Right ventricle myocardium superior (tissue), 1 donor: ENCODE measurements around the gene AGO1. TPM values are rescaled to one million over a fixed set of nuclear protein-coding genes. Genes with fewer than 3 reads are reported as not detected.
A peak's percentile ranks its signal among the peaks of the same experiment; 100 is the strongest.

Experiments used
- ATAC-seq: fragments of 200-7000 bp; cut with Tn5 transposase; one replicate; pipeline ENCODE4 v1.9.1; 2020; ENCODE audit warnings: mild to moderate bottlenecking; ENCODE audit not compliant: poor library complexity
- DNase-seq: peaks from one replicate; pipeline ENCODE4 v3.0.0-alpha.2; 2020
- intact Hi-C: fragments of 100-400 bp; cut with DNase I; formaldehyde crosslinking; loops from one replicate; pipeline ENCODE4 v1.11.2; 2022
- long read RNA-seq: library from polyadenylated mRNA; unstranded; transcript quantifications from one replicate; pipeline ENCODE4 v2.0.0, GENCODE V29; 2021
- total RNA-seq: library from RNA; stranded (reverse); fragmentation: NEBNext Ultra II Directional; extraction: Animal tissue kit (Norgen Biotek cat#: 25700); gene quantifications from one replicate; pipeline ENCODE4 v1.2.1, GENCODE V29; 2021
- donor health status: DM: no; HTN: yes; CAD: no; lungs with severe emphysema.

The AGO1 gene
- total RNA-seq = 17.5 TPM
- long read RNA-seq, partial matches to known transcripts = 0 of 12 reads
- long read RNA-seq, other reads (novel, unspliced or antisense) = 12 of 12 reads

DNA sequence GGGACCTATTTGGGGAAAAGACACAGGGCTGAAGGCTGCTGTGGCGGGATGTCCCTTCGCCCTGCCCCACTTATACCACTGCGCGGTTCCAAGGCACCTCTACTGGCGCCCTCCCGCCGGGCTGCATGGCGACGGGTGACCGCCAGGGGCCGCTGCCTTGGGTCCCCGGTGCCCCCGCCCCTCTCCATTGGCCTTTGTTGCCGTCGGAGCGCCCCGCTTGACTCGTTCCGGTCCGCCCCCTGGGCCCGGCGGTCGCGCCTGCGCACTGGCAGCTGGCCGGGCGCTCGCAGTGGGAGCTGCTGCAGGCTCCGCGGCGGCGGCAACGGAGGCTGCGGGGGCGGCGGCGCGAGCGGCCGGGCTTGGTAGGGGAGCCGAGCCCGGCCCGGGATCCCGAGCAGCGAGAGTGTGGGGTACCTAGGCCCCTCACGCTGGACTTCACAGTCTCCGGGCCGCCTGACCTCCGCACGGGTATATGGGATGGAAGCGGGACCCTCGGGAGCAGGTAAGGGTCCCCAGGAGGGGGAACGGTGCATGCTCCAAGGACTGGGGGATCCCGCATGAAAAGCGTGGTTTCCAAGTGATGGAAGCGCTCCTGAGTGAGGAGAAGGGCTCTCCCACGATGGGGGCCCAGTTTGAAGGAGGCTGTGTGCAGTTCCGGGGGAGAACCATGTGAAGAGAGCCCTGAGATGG lies at the start of gene AGO1:
Gene AGO1, plus strand, starts transcription at position 265 of the 690 bp plus-strand sequence. Its CDS starts 213 bp downstream, at position 478.
- DNase-seq (peak; percentile 97), ATAC-seq (peak; percentile 99)
- intact Hi-C loops = no loop called here

GRCh38 chr1:35833395-35833794 lies 49.6 kb upstream of the AGO1 start:
- intact Hi-C loops = no loop called here
- ATAC-seq (no peak), DNase-seq (no peak)

DNA sequence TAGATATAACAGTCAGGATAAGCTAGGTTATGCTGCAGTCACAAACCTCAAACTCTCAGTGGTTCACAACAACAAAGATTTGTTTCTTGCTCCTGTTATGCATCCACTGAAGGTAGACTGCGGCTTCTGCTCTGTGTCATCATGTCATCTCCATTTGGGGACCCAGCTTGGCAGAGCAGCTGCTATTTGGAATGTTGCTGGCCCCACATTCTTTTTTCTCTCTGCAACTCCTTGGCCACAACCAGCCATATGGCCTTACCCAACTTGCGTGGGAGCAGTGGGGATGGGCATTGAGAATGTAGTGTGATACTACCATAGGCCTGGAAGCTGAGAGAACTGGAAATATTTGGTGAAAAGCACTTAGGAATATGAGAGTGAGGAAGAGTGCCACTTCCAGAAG lies 48.8 kb upstream of the AGO1 start:
- DNase-seq (no peak), ATAC-seq (no peak)
- intact Hi-C loops = no loop called here

DNA sequence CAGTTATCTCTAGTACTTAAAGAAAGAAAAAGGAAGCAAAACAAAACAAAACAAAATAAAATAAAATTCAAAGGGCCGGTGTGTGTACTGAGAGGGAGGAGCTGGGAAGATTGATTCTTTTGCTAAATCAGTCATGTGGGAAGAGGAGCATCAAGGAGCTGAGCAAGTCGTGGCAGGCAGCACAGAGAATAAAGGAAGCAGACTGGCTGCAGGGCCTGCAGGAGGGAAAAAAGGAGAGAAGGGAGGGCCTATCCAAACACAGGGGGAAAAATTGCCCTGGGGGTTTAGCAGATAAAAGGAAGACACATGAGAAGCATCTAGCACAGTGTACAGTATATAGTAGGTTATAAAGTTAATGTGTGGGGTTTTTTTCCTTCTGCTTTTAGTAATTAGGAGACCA lies 47.6 kb upstream of the AGO1 start:
- ATAC-seq (no peak), DNase-seq (no peak)
- intact Hi-C loops = no loop called here

DNA sequence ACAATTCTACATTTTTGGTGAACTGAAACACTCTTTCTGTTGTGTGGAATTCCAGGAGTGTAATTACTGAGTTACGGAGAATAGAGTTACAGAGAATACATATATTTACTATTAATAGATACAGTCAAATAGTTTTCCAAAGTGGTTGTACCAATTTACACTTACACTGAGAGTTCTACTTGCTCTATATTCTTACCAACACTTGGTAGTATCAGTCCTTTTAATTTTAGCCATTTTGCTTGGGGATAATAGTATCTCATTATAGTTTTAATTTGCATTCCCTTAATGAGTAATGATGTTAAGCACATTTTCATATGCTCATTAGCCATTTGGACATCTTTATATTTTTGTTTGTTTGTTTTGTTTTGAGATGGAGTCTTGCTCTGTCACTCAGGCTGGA lies 46.3 kb upstream of the AGO1 start:
- DNase-seq = no peak
- intact Hi-C loops = no loop called here

DNA sequence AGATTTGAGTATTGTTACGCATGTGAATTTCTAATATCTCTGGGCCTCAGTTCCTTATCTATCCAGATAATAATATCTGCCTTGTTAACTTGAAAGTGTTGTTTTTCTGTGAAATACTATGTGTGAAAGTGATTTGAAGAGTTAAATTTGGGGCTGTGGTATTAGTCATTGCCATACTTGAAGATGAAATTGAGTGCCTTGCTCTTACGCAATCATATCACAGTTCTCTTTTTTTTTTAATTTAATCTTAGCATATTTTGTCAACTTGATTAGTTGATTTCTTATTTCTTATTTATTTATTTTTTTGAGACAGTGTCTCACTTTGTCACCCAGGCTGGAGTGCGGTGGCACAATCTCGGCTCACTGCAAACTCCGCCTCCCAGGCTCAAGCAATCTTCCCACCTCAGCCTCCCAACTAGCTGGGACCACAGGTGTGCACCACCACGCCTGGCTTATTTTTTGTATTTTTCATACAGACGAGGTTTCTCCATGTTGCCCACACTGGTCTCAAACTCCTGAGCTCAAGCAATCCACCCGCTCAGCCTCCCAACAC lies 44.2 kb upstream of the AGO1 start:
- no peak for DNase-seq
- no peak for ATAC-seq
- intact Hi-C loops = no loop called here

More for the DNA sequence above, 46.3 kb upstream of the AGO1 start:
- ATAC-seq = no peak

DNA sequence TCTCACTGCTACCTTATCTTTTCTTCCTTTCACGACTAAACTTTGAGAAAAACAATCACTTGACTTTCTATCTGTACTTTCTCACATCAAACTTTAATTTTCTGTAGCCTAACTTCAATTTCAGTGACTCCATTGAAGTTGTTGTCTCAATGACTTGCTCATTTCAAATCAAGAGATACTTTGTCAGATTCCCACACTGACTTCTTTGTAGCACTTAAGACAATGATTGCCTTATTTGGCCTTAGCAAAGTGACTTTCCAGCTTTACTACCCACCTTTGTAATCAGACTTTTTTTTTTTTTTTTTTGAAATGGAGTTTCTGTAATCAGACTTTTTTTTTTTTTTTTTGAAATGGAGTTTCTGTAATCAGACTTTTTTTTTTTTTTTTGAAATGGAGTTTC lies 38.2 kb upstream of the AGO1 start:
- intact Hi-C loops = no loop called here

GRCh38 chr1:35845766-35846165 lies 37.2 kb upstream of the AGO1 start:
- intact Hi-C loops = no loop called here
- ATAC-seq = peak; percentile 39
- DNase-seq = no peak

More for the DNA sequence above, 38.2 kb upstream of the AGO1 start:
- ATAC-seq (no peak), DNase-seq (no peak)

DNA sequence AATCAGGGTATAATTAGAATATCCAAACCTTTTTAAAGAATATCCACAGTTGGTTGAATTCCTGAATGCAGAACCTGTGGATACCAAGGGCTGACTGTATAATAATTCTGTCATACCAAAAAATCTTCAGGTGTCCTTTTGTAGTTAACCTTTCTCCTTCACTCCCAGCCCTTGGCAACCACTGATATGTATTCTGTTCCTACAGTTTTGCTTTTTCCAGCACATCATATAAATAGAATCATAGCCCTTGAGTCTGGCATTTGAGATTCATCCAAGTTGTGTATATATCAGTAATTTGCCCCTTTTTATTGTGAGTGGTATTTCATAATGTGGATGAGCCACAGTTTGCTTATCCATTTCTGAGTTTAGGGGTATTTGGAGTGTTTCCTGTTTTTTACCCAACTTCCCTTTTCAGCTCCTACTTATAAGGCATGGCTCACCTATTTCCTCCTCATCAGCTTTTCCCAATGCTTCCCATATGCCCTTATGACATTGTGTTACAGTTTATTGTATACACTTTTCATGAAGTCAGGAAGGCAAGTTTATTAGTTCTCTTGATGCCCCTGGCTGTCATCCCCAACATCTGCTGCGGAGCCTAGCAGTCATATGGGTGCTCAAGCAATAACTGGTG lies 35.0 kb upstream of the AGO1 start:
- intact Hi-C loops = no loop called here
- ATAC-seq = peak; percentile 47
- no peak for DNase-seq

- no peak for ATAC-seq
- intact Hi-C loops = no loop called here
- no peak for DNase-seq
These were observed 33.0 kb upstream of the AGO1 start for GRCh38 chr1:35850051-35850450.

DNA sequence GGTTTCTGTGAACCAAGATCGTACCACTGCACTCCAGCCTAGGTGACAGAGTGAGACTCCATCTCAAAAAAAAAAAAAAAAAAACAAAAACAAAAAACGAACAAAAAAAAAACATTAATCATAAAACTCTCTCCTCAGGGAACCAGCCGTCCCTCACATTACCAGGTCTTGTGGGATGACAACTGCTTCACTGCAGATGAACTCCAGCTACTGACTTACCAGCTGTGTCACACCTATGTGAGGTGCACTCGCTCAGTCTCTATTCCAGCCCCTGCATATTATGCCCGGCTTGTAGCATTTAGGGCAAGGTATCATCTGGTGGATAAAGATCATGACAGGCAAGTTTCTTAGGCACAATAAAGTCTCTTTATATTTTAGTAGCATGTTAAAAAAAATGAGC lies 32.3 kb upstream of the AGO1 start:
- ATAC-seq (no peak), DNase-seq (no peak)
- intact Hi-C loops = no loop called here

- ATAC-seq = peak; percentile 73
- intact Hi-C loops = no loop called here
- no peak for DNase-seq
These were observed 31.7 kb upstream of the AGO1 start for GRCh38 chr1:35851132-35851869.

DNA sequence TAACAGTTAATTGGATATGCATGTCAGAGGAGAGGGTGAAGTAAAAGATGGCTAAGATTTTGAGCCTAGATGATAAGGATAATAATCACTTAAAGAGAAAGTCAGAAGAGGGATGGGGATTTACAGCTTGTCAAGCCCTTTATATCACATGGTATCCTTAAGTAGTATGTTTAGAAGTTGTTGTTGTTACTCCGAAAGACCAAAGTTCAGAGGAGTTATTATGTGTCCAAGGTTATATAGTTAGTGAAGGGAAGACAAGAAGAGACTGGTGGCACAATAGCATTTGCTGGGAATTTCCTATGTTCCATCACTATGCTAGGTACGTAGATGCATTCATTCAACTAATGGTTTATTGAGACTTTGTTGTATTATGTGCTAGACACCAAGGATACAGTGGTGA lies 30.8 kb upstream of the AGO1 start:
- ATAC-seq = no peak
- intact Hi-C loops = no loop called here
- DNase-seq = no peak

- intact Hi-C loops = no loop called here
- no peak for ATAC-seq
- DNase-seq = no peak
These were observed 27.9 kb upstream of the AGO1 start for GRCh38 chr1:35854989-35855700.

DNA sequence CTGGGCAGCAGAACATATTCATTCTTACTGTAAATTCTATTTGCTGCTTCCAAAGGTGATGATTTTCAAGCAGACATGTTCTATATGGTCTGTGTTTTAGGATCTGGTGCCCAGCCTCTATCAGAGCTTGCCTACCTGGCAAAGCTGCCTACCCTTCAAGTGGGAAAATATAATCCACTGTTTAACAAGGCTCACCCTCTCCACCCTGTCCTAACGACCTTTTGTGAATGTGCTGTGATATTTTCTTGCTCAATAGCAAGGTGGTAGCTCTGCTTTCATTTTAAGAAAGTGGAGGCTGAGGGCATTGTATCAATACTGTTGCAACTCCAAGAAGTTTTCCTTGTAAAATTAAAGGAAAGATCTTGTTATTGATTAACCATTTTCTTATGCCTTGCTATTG lies 26.0 kb upstream of the AGO1 start:
- peak; percentile 11 for ATAC-seq
- DNase-seq = no peak
- intact Hi-C loops = no loop called here

DNA sequence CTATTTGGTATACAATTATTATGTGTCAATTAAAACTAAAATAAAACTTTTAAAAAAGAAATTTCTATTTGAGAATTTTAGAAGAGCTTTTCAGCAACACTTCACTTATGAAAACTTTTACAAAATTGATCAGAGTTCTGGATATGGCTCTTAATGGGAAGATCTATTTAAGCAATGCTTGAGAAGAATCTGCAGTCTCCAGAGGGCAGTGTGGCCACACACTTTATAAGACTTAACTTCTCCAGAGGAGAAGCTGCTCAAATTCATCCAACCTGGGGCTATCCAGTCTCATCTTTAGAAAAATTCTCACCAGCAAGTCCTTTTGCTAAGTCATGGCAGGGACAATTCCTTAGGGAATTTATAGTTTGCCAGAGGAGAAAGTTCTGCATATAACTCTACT lies 25.2 kb upstream of the AGO1 start:
- peak; percentile 62 for ATAC-seq
- intact Hi-C loops = no loop called here

DNA sequence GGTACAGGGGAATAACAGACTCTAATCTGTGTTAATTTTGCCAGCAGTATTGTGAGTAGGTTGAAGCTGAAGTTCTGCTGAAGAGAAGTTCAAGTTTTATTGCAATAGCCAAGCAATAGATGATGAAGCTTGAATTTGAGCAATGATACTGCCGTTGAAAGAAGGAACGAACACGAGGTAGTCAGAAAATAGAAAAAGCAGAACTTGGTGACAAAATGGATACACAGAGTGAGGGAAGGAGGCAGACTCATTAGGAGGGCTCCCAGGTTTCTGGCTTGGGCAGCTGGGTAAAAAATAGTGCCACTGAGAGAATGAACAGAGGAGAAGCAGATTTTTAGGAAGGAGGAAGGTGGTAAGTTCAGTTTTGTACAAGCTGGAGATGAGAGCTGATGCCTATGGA lies 22.3 kb upstream of the AGO1 start:
- intact Hi-C loops = no loop called here
- ATAC-seq = peak; percentile 25
- DNase-seq = no peak

More for the DNA sequence above, 25.2 kb upstream of the AGO1 start:
- no peak for DNase-seq

GRCh38 chr1:35863136-35863535 lies 19.9 kb upstream of the AGO1 start:
- intact Hi-C loops = no loop called here
- ATAC-seq (no peak), DNase-seq (no peak)
